Astrocyte (in vitro differentiated cells and primary cell): ENCODE data around the gene ANKRD13C. TPM values are rescaled to one million over a fixed set of nuclear protein-coding genes. Genes with fewer than 3 reads are reported as not detected.

Source experiments
- DNase-seq: peaks from one replicate; pipeline ENCODE4 v3.0.0-alpha.2; 2010; ENCODE audit warnings: low read depth
- FAIRE-seq: peaks from 2 replicates; lab custom pipeline; 2011; peaks lifted over from hg19 to GRCh38; lab: Jason Lieb, UNC
- H2AFZ ChIP-seq: 2 replicates; pipeline ENCODE4 v1.6.0; 2012; ENCODE audit warnings: low read depth, low read length, inconsistent platforms
- H3K27ac ChIP-seq: 2 replicates; pipeline ENCODE4 v1.5.1; 2011; ENCODE audit warnings: low read depth, low read length, inconsistent platforms
- H3K27me3 ChIP-seq: 2 replicates; pipeline ENCODE4 v1.6.0; 2011; ENCODE audit warnings: low read length, inconsistent platforms; ENCODE audit not compliant: insufficient read depth
- H3K36me3 ChIP-seq: 2 replicates; pipeline ENCODE4 v1.5.1; 2011; ENCODE audit warnings: low read length, inconsistent platforms; ENCODE audit not compliant: insufficient read depth
- H3K4me1 ChIP-seq: 2 replicates; pipeline ENCODE4 v1.5.1; 2011; ENCODE audit warnings: low read length, inconsistent platforms; ENCODE audit not compliant: insufficient read depth
- H3K4me2 ChIP-seq: 2 replicates; pipeline ENCODE4 v1.6.0; 2012; ENCODE audit warnings: low read length, inconsistent platforms
- H3K4me3 ChIP-seq: 2 replicates; pipeline ENCODE4 v1.5.1; 2011; ENCODE audit warnings: low read depth, mild to moderate bottlenecking, low read length, inconsistent platforms; ENCODE audit not compliant: insufficient read depth
- H3K79me2 ChIP-seq: 2 replicates; pipeline ENCODE4 v1.6.0; 2012; ENCODE audit warnings: mild to moderate bottlenecking, low read length, inconsistent platforms; ENCODE audit not compliant: insufficient read depth
- H3K9ac ChIP-seq: 2 replicates; pipeline ENCODE4 v1.6.0; 2012; ENCODE audit warnings: mild to moderate bottlenecking, low read length, inconsistent platforms
- H3K9me3 ChIP-seq: 2 replicates; pipeline ENCODE4 v1.5.1; 2012; ENCODE audit warnings: low read depth, mild to moderate bottlenecking, low read length, inconsistent platforms; ENCODE audit not compliant: insufficient read depth
- H4K20me1 ChIP-seq: 2 replicates; pipeline ENCODE4 v1.6.0; 2012; ENCODE audit warnings: low read length, inconsistent platforms; ENCODE audit not compliant: insufficient read depth
- H3K27ac Mint-ChIP-seq: one replicate; pipeline ENCODE4 v1.8.0; 2021; ENCODE audit warnings: mild to moderate bottlenecking, mixed read lengths; ENCODE audit not compliant: unreplicated experiment
- H3K27me3 Mint-ChIP-seq: one replicate; pipeline ENCODE4 v1.8.0; 2021; ENCODE audit warnings: low read depth, mixed read lengths; ENCODE audit not compliant: unreplicated experiment
- H3K36me3 Mint-ChIP-seq: one replicate; pipeline ENCODE4 v1.8.0; 2021; ENCODE audit warnings: low read depth, mixed read lengths; ENCODE audit not compliant: unreplicated experiment
- H3K4me1 Mint-ChIP-seq: one replicate; pipeline ENCODE4 v1.8.0; 2021; ENCODE audit warnings: low read depth, mixed read lengths; ENCODE audit not compliant: unreplicated experiment
- H3K4me3 Mint-ChIP-seq: one replicate; pipeline ENCODE4 v1.8.0; 2021; ENCODE audit warnings: mild to moderate bottlenecking, moderate library complexity, mixed read lengths; ENCODE audit not compliant: unreplicated experiment
- H3K9me3 Mint-ChIP-seq: one replicate; pipeline ENCODE4 v1.8.0; 2021; ENCODE audit warnings: mild to moderate bottlenecking, mixed read lengths; ENCODE audit not compliant: unreplicated experiment
- CTCF ChIP-seq: IDR thresholded peaks from 2 replicates; pipeline ENCODE4 v1.5.1; 2011; ENCODE audit warnings: low read depth, mild to moderate bottlenecking, inconsistent platforms, low read length, moderate library complexity; ENCODE audit not compliant: insufficient read depth
- EZH2 ChIP-seq: IDR thresholded peaks from 2 replicates; pipeline ENCODE4 v1.6.1; 2012; ENCODE audit warnings: mild to moderate bottlenecking, low read length, inconsistent platforms; ENCODE audit not compliant: insufficient read depth
- total RNA-seq: library from RNA; stranded (reverse); gene quantifications from 2 replicates; pipeline ENCODE4 v1.2.1, GENCODE V29; 2021

The ANKRD13C gene
- total RNA-seq, 1 donor from 2014 or later: 22.0 TPM

- Histone ChIP-seq H3K4me3 (no peak overlapping the region), H4K20me1 (no peaks in the 10 kb centered on the region), H3K27me3 (no peaks in the 10 kb centered on the region), H3K79me2 (no peaks in the 10 kb centered on the region), H3K27ac (no peak overlapping the region), H3K9ac (no peak overlapping the region), H3K4me2 (no peak overlapping the region), H3K4me1 (no peaks in the 10 kb centered on the region), H3K36me3 (no peaks in the 10 kb centered on the region), H3K9me3 (no peaks in the 10 kb centered on the region), H2AFZ (no peak overlapping the region)
- no peak for FAIRE-seq
- H3K9me3 Mint-ChIP-seq: no peaks in the 10 kb centered on the region
- H3K36me3 Mint-ChIP-seq: no peaks in the 10 kb centered on the region
- TF ChIP-seq CTCF (no peak), EZH2 (no peak)
- no peak for DNase-seq
- no peak overlapping the region for H3K4me3 Mint-ChIP-seq
- no peaks in the 10 kb centered on the region for H3K4me1 Mint-ChIP-seq
- H3K27me3 Mint-ChIP-seq: peaks cover 8% of the 10 kb centered on the region
- no peak overlapping the region for H3K27ac Mint-ChIP-seq
Observed at GRCh38 chr1:70387507-70387906, 33.0 kb upstream of the ANKRD13C start.

- H3K9ac ChIP-seq: no peak overlapping the region
- H3K27ac ChIP-seq: no peak overlapping the region
- FAIRE-seq: no peak
- no peak overlapping the region for H3K4me2 ChIP-seq
- no peaks in the 10 kb centered on the region for H3K36me3 ChIP-seq
- no peaks in the 10 kb centered on the region for H3K4me1 ChIP-seq
- no peak for DNase-seq
- no peaks in the 10 kb centered on the region for H3K27me3 ChIP-seq
- no peaks in the 10 kb centered on the region for H4K20me1 ChIP-seq
- H2AFZ ChIP-seq: no peak overlapping the region
- no peaks in the 10 kb centered on the region for H3K79me2 ChIP-seq
- H3K4me3 ChIP-seq: no peak overlapping the region
- no peaks in the 10 kb centered on the region for H3K36me3 Mint-ChIP-seq
- H3K27me3 Mint-ChIP-seq: peaks cover 11% of the 10 kb centered on the region
- H3K9me3 ChIP-seq: no peaks in the 10 kb centered on the region
- no peak overlapping the region for H3K4me3 Mint-ChIP-seq
- H3K27ac Mint-ChIP-seq: no peak overlapping the region
- H3K4me1 Mint-ChIP-seq: no peaks in the 10 kb centered on the region
- H3K9me3 Mint-ChIP-seq: no peaks in the 10 kb centered on the region
- no peak for TF ChIP-seq CTCF
- no peak for TF ChIP-seq EZH2
Observed at GRCh38 chr1:70386121-70386520, 31.6 kb upstream of the ANKRD13C start.

GRCh38 chr1:70385477-70385876 lies 31.0 kb upstream of the ANKRD13C start:
- Histone ChIP-seq H3K4me3 (no peak overlapping the region), H2AFZ (no peak overlapping the region), H3K79me2 (no peaks in the 10 kb centered on the region), H3K27ac (no peak overlapping the region), H3K9ac (no peak overlapping the region), H4K20me1 (no peaks in the 10 kb centered on the region), H3K36me3 (no peaks in the 10 kb centered on the region), H3K9me3 (no peaks in the 10 kb centered on the region), H3K4me1 (no peaks in the 10 kb centered on the region), H3K27me3 (no peaks in the 10 kb centered on the region), H3K4me2 (no peak overlapping the region)
- no peak for TF ChIP-seq EZH2
- TF ChIP-seq CTCF: no peak
- Mint-ChIP-seq H3K27me3 (peaks cover 11% of the 10 kb centered on the region), H3K36me3 (no peaks in the 10 kb centered on the region), H3K27ac (no peak overlapping the region), H3K4me1 (no peaks in the 10 kb centered on the region), H3K4me3 (no peak overlapping the region), H3K9me3 (no peaks in the 10 kb centered on the region)
- no peak for FAIRE-seq
- DNase-seq: no peak
